Heart right ventricle (tissue), 16 donors: ENCODE data around the gene SDCCAG8. TPM values are rescaled to one million over a fixed set of nuclear protein-coding genes. Genes with fewer than 3 reads are reported as not detected.

Source experiments
- ATAC-seq, 8 donors: fragments of 200-7000 bp; cut with Tn5 transposase; one replicate each; pipeline ENCODE4 v1.9.1; 2020; ENCODE audit warnings: mild to moderate bottlenecking in 8 of 8, moderate library complexity in 8 of 8, moderate number of reproducible peaks in 1 of 8
- DNase-seq, 2 donors: peaks; one replicate each; pipeline ENCODE4 v3.0.0-alpha.2; 2020
- H3K27ac ChIP-seq, 10 donors: fragments of 200-600 bp; sonication (generic) in 2 of 10; one replicate each; pipeline versions ENCODE4 v1.5.0 to v1.8.0; 2020 to 2022; ENCODE audit warnings: mild to moderate bottlenecking in 3 of 10
- H3K27me3 ChIP-seq, 7 donors: fragments of 200-600 bp; one replicate each; pipeline ENCODE4 v1.8.0; 2021 to 2022; ENCODE audit warnings: mild to moderate bottlenecking in 2 of 7
- H3K36me3 ChIP-seq, 9 donors: fragments of 200-600 bp; sonication (generic) in 1 of 9; one replicate each; pipeline versions ENCODE4 v1.5.0 to v1.8.0; 2020 to 2022; ENCODE audit warnings: mild to moderate bottlenecking in 2 of 9
- H3K4me1 ChIP-seq, 9 donors: fragments of 200-600 bp; sonication (generic) in 1 of 9; one replicate each; pipeline versions ENCODE4 v1.5.0 to v1.8.0; 2020 to 2022; ENCODE audit warnings: mild to moderate bottlenecking in 4 of 9
- H3K4me3 ChIP-seq, 10 donors: fragments of 200-600 bp; sonication (generic) in 2 of 10; one replicate each; pipeline versions ENCODE4 v1.5.0 to v1.8.0; 2020 to 2022; ENCODE audit warnings: mild to moderate bottlenecking in 7 of 10, moderate library complexity in 2 of 10
- H3K9me3 ChIP-seq, 11 donors: fragments of 200-600 bp in 10 of 11; sonication (generic) in 2 of 11; one replicate each; pipeline versions ENCODE4 v1.5.0 to v1.8.0; 2013 to 2022; ENCODE audit warnings: mild to moderate bottlenecking in 2 of 11, control low read depth in 1 of 11, moderate library complexity in 1 of 11
- CTCF ChIP-seq, 9 donors: fragments of 200-600 bp; sonication (generic) in 2 of 9; IDR thresholded peaks; one replicate each; pipeline versions ENCODE4 v1.5.0 to v1.8.0; 2021 to 2022; ENCODE audit warnings: antibody characterized with exemption in 9 of 9, mild to moderate bottlenecking in 5 of 9, moderate library complexity in 1 of 9
- WGBS, 2 donors: extraction: QIAGEN DNeasy Blood & Tissue Kit; methylation state at CpG; one replicate each; pipeline ENCODE4 v1.1.7; 2013; ENCODE audit warnings: inconsistent platforms in 1 of 2; 5-methylcytosine and 5-hydroxymethylcytosine counted together
- intact Hi-C, 10 donors: fragments of 100-400 bp; cut with DNase I; formaldehyde crosslinking; loops; one replicate each; pipeline versions ENCODE4 v1.11.1 to v1.14.2; 2022
- polyA plus RNA-seq, 2 donors: library from polyadenylated mRNA; stranded (reverse); fragments of 200-250 nt; gene quantifications; one replicate each; pipeline ENCODE4 v1.2.3, GENCODE V29; 2013
- total RNA-seq, 10 donors: library from RNA; stranded (reverse); fragmentation: NEBNext Ultra II Directional in 3 of 10; extraction: Animal tissue kit (Norgen Biotek cat#: 25700) in 3 of 10; gene quantifications; one replicate each; pipeline versions ENCODE4 v1.2.1 to v1.2.4, GENCODE V29; 2021 to 2023
- donor health status: Arrhythmogenic right ventricular cardiomyopathy.
- donor health status: ischemic (EF 13 %, LVEDD 7.1; RV severe dilation, severe dysfunction).
- donor health status: healthy with polysubstance abuse.
- donor health status: DM: no; HTN: yes; CAD: no.
- donor health status: DM: no; HTN: no; CAD: no.
- donor health status: ischemic (EF 25% LVEDD 6.9; RV normal size, moderate dysfunction).
- donor health status: ischemic (EF 25% LVEDD 5.7; RV mildly dilated, moderate dysfunction).
- donor health status: healthy.
- donor health status: DM: yes; HTN: yes; CAD: no.
- donor health status: Ischemic cardiomyopathy.
- donor health status: ischemic (EF 35%, LVEDD 5.7; RV mildly dilated, moderate dysfunction).
- donor health status: nonischemic (EF 11% LVEDD 7.7; RV severe dilation, severe dysfunction).
- donor health status: DM: yes; HTN: yes; CAD: no.
- donor health status: PGD.
- donor health status: ischemic (EF 29% LVEDD 5.4; RV normal size, mild dysfunction).
- donor health status: nonischemic (EF 23%, LVEDD 6.1; RV moderate dilation, normal function).

Gene SDCCAG8
- total and polyA plus RNA-seq, 12 donors, result 7.7 to 37.1 (median 26.3) TPM

- peaks cover 3 to 69% (median 62%) of the 10 kb centered on the region in 9 donors for H3K4me1 ChIP-seq
- H3K27me3 ChIP-seq, result no peaks in the 10 kb centered on the region
- no peak for ATAC-seq
- H3K27ac ChIP-seq, result peak overlapping the region; percentile 87 to 99 (median 97)
- WGBS, 2 donors, result 0 to 1% methylated on average over 4 of the region's 4 CpGs
- TF ChIP-seq CTCF (IDR thresholded peaks at IDR 0.05), result no peak
- intact Hi-C loops, result loop anchor here in 1 of 10 donors (5.0 kb wide), 1 partner anchor 37 kb away; no protein-coding TSS in a partner anchor
- no peaks in the 10 kb centered on the region for H3K36me3 ChIP-seq
- H3K9me3 ChIP-seq, result no peaks in the 10 kb centered on the region
- no peak for DNase-seq
- H3K4me3 ChIP-seq, result peak overlapping the region; percentile 69 to 95 (median 86)
Measured at GRCh38 chr1:243253926-243254232, 2.0 kb upstream of the SDCCAG8 start.

GRCh38 chr1:243254233-243254926 is 1.5 kb upstream of the SDCCAG8 start:
- H3K27ac ChIP-seq, result peak overlapping the region; percentile 87 to 99 (median 97)
- H3K9me3 ChIP-seq, result no peaks in the 10 kb centered on the region
- H3K4me3 ChIP-seq, result peak overlapping the region; percentile 69 to 95 (median 86)
- intact Hi-C loops, result loop anchor here in 1 of 10 donors (5.0 kb wide), 1 partner anchor 37 kb away; no protein-coding TSS in a partner anchor
- DNase-seq (peak; percentile 67 to 74), ATAC-seq (peak in 6 of 8 donors; percentile 13 to 29 (median 20))
- no peak for TF ChIP-seq CTCF (IDR thresholded peaks at IDR 0.05)
- 1% methylated on average over 50 of the region's 50 CpGs for WGBS, 2 donors
- no peaks in the 10 kb centered on the region for H3K36me3 ChIP-seq
- no peaks in the 10 kb centered on the region for H3K27me3 ChIP-seq
- H3K4me1 ChIP-seq, result peaks cover 3 to 64% (median 57%) of the 10 kb centered on the region in 9 donors

GRCh38 chr1:243254927-243255790 is 682 bp upstream of the SDCCAG8 start, which contains the start of gene CEP170:
Gene CEP170, minus strand, starts transcription at chr1:243255281. Its CDS starts 30,001 bp downstream, at chr1:243225280.
- intact Hi-C loops, result loop anchor here in 1 of 10 donors (5.0 kb wide), 1 partner anchor 38 kb away; no protein-coding TSS in a partner anchor
- DNase-seq (peak; percentile 92 to 96), ATAC-seq (peak; percentile 75 to 92 (median 82))
- no peaks in the 10 kb centered on the region for H3K36me3 ChIP-seq
- H3K4me3 ChIP-seq, result peak within 1 kb of the TSS; percentile 69 to 95 (median 86)
- WGBS, 2 donors, result 0% methylated on average over 70 to 74 of the region's 74 CpGs
- H3K9me3 ChIP-seq, result no peaks in the 10 kb centered on the region
- H3K27ac ChIP-seq, result peak within 1 kb of the TSS; percentile 87 to 99 (median 97)
- no peaks in the 10 kb centered on the region for H3K27me3 ChIP-seq
- peaks cover 0 to 61% (median 49%) of the 10 kb centered on the region in 9 donors for H3K4me1 ChIP-seq
- TF ChIP-seq CTCF (IDR thresholded peaks at IDR 0.05), result no peak

GRCh38 chr1:243256590-243256989 is 749 bp downstream of the SDCCAG8 start:
- Histone ChIP-seq H3K36me3 (no peaks in the 10 kb centered on the region), H3K4me3 (peak overlapping the region; percentile 54 to 95 (median 86)), H3K9me3 (no peaks in the 10 kb centered on the region), H3K27ac (peak overlapping the region in 9 of 10 donors; percentile 95 to 99 (median 97)), H3K4me1 (peaks cover 6 to 61% (median 40%) of the 10 kb centered on the region in 9 donors), H3K27me3 (no peaks in the 10 kb centered on the region)
- 34 to 36% methylated on average over 2 of the region's 2 CpGs for WGBS, 2 donors
- TF ChIP-seq CTCF (IDR thresholded peaks at IDR 0.05), result no peak
- no peak for DNase-seq
- intact Hi-C loops, result no loop called here
- no peak for ATAC-seq
